ENCODE data around the gene PXMP4.

PXMP4 gene

GRCh38 chr20:33663161-33664084 is 56.7 kb downstream of the PXMP4 start:
- H3K4me3 ChIP-seq (ENCODE audit: low read depth, low read length): peak overlapping the region; percentile 79
- DNase-seq (ENCODE audit: low read depth): peak; percentile 69
- TF ChIP-seq CTCF (conservative IDR thresholded peaks at IDR 0.05; ENCODE audit: low read depth, low read length): no peak

DNA sequence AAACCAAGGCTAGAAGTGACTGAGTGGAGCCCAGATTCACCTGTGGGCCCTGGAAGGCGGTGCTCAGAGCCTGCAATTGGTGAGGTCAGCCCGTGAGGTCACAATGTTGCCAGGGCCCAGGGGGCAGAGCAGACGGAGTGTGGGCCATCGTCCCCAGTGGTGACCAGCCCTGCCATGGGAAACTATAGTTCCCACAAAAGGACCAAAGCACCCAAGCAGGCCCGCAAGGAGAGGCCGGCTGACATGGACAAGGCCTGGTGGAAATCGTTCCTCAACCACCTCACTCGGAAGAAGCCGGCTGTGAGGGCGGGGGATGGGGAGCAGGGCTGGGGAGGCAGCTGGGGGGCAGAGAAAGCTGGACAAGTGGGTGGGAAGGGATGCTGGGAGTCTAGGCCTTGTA is 57.9 kb downstream of the PXMP4 start, which contains the start of gene C20orf144:
C20orf144 (plus strand) TSS at position 156 of the 400 bp plus-strand sequence; CDS start at position 175, 19 bp downstream.
- H3K4me3 ChIP-seq (ENCODE audit: low read depth, low read length): peak within 1 kb of the TSS; percentile 79
- TF ChIP-seq CTCF (conservative IDR thresholded peaks at IDR 0.05; ENCODE audit: low read depth, low read length): no peak
- no peak for DNase-seq (ENCODE audit: low read depth)

- DNase-seq (ENCODE audit: low read depth): no peak
- TF ChIP-seq CTCF (conservative IDR thresholded peaks at IDR 0.05; ENCODE audit: low read depth, low read length): no peak
Measured at GRCh38 chr20:33660685-33661058, 59.4 kb downstream of the PXMP4 start.

DNA sequence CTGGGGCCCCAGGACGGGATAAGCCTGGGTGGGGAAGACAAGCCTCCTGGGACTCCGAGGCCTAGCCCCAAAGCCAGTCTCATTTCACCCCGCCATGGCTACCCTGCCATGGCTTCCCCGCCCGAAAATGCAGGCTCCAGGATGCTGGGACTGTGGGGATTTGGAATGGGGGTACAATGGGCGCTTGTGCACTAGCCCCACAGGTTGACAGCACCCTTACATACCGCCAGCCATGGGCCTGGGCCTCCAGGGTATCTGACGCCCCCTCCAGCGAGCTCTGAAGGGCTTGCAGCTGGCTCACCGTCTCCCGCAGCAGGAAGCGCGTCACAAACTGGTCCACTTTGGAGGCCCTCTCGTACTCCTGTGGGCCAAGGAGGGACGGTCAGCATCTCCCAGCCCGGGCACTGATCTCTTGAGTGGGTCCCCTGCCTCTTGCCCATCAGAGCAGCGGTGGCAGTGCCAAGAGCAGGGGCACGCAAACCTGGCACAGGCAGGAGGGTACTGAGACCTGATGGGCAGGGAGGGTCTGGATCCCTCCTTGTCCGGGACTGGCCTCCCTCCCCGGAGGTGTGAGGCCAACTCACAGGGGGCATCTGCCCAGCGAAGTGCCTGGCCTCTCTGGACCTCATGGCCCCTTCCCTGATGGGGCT is 60.0 kb downstream of the PXMP4 start:
- TF ChIP-seq CTCF (conservative IDR thresholded peaks at IDR 0.05; ENCODE audit: low read depth, low read length): no peak
- H3K4me3 ChIP-seq (ENCODE audit: low read depth, low read length): no peak overlapping the region
- DNase-seq (ENCODE audit: low read depth): no peak

More at GRCh38 chr20:33660685-33661058, 59.4 kb downstream of the PXMP4 start:
- H3K4me3 ChIP-seq (ENCODE audit: low read depth, low read length): no peak overlapping the region

DNA sequence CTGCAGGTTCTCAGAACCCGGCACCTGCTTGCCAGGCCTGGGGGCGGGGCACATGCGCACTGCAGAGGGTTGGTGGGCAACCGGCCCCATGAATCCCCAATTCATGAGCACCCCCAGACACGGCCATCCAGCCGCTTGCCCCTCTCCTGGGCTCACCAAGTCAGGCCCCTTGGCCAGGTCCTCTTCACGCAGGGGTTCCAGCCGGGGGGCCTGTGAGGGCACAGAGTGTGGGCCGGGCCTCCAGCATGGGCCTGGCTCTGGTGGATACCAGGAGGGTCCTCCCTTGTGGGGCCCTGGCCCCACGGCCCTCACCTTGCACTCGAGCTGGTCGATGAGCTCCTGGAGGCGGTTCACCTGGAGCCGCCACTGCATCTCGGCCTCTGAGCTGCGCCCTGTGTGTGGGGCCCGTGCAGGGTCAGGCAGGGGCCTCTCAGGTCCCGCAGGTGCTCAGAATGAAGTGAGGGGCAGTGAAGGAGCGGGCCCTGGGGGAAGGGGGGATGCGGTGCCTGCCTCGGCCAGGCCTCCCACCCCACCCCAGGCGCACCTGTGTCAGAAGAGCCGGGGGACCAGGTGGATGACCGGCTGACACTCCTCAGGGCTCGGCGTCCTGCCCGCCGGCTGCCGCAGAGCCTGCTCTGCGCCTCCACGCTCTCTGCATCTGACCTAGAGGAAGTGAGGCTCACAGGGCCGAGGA is 60.6 kb downstream of the PXMP4 start:
- no peak for DNase-seq (ENCODE audit: low read depth)
- TF ChIP-seq CTCF (conservative IDR thresholded peaks at IDR 0.05; ENCODE audit: low read depth, low read length): no peak
- H3K4me3 ChIP-seq (ENCODE audit: low read depth, low read length): no peak overlapping the region

DNA sequence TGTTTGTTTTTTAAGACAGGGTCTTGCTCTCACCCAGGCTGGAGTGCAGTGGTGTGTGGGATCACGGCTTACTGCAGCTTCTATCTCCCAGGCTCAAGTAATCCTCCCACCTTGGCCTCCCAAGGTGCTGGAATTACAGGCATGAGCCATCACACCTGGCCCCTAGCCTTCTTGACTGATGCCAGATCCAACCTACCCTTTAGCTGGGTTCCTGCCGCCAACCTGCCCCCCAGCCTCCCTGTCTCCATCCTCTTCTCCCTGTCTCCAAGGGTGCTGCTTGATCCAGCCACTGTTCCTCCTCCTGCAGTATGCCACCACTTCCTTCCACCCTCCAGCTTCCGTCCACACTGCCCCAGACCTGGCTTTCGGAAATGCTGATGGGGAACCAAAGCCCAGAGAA is 61.2 kb downstream of the PXMP4 start:
- H3K4me3 ChIP-seq (ENCODE audit: low read depth, low read length): no peak overlapping the region
- DNase-seq (ENCODE audit: low read depth): no peak
- TF ChIP-seq CTCF (conservative IDR thresholded peaks at IDR 0.05; ENCODE audit: low read depth, low read length): no peak

Measured in choroid plexus epithelial cell (primary cell).